Measurements from ENCODE around the gene MOGAT1.
"Not testable (repeated sequence)": the region's sequence is repeated elsewhere in the genome, so short reads cannot be mapped to it uniquely, and the experiment has no call there.

The MOGAT1 gene

DNA sequence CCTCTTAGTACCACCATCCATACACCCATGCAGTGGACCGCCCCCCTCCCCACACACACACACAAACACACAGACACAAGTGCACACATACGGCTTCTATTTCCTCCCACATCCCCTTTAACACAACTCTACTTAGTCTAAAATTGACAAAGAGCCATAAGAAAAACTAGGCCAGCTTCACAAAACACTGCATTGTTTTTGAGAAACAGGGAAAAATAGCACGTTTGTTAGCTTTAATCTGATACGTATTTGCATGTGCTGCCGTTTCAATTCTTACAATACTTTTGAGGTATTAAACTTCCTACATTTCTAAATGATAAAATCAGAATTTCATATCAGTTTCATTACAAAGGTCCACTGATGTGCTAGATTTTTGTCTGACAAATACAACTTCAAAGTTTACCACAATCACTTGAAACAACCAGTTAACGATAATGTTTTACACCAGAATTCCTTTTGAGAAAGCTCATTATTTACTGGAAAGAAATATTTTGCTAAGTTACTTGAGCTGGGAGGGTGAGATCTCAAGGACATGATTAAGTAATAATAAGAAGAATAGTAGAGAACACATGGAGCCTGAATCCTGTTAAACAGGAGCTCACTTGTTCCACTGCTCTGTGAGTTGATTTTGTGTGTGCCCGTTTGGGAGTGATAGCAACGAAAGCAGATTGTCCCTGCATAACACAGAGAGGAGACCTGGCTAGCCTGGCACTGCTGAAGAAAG lies 74.5 kb downstream of the MOGAT1 start:
- no peak for DNase-seq

DNA sequence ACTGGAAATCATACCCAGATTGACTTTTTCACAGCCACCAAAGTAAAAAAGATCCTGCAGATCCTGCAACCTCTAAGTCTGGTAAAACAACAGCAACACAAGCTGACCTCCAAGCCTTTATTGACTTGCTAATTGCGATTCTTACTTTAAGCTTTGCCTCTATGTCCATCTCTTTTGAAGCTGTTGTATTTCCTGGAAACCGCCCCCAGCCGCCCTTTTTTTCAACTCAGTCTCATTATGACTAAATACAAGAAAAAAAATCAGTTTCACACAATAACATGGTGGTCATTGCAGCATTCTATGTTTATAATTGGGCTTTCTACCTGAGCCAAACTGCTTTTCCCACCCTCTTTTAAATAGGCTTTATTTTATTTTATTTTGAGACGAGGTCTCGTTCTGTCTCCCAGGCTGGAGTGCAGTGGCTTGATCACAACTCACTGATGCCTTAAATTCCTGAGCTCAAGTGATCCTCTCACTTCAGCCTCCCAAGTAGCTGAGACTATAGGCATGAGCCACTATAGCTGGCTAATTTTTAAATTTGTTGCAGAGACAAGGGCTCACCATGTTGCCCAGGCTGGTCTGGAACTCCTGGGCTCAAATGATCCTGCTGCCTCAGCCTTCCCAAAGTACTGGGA lies 76.2 kb downstream of the MOGAT1 start:
- peak; percentile 44 for DNase-seq

DNA sequence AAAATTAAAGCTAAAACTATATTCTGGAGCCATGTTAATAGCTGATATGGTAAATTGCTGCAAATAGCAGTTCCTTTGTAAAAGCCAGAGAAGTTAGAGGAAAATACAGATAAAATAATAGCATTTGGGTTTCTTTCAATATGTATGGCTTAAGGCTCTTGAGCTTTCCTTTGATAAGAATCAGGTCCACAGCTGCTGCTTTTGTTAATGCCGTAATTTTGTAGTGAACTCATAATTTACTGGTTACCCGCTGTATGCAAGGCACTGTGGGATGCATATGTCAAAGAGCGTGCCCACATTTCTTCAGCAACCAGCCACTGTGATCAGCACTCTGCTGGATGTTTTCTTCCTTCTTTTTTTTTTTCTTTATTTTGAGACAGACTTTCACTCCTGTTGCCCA lies 79.1 kb downstream of the MOGAT1 start:
- DNase-seq: no peak

DNA sequence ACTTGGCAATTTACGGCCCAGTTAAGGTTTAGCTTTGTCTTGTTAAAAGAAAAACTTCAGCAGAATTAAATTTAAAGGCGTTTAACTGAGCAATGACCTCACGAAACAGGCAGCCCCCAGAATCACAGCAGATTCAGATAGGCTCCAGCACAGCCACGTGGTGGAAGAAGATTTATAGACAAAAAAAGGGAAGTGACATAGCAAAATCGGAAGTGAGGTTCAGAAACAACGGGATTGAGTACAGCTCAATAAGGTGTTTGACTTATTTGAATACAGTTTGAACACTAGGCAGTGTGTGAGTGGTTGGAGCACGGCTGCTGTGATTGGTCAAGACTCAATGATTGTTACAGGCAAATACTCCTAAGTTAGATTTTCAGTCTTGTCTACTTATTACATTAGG lies 79.8 kb downstream of the MOGAT1 start:
- no peak for DNase-seq

DNA sequence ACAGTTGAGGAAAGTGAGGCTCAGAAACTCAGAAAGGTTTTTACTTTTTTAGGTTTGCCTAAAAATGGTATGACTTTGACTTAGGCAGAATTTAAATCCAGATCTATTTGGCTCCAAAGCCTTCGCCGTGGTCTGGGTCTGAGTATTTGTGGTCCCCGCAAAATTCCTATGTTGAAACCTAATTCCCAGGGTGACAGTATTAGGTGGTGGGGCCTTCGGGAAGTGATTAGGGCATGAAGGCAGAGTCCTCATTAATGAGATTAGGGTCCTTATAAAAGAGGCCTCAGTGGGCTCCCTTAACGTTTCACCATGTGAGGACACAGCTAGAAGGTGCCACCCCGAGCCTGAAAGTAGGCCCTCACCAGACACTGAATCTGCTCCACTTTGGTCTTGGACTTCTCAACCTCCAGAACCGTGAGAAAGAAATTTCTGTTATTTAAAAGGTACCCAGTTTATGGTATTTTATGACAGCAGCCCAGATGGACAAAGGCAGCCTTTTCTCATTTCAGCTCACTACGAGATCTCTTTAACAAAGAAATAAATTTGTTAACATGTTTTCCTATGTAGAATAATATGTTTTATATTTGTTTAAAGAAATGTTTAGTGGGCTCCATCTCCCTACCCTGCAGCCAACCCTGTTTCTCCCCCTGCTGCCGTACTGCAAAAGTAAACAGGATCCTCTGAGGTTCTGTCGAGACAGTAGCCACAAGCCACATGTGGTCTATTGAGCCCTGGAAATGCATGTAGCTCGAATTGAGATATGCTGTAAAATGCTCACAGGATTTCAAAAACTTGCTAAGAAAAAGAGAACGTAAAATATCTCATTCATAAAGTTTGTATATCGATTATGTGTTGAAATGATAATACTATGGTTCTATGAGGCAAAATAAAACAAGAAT lies 80.6 kb downstream of the MOGAT1 start:
- no peak for DNase-seq

DNA sequence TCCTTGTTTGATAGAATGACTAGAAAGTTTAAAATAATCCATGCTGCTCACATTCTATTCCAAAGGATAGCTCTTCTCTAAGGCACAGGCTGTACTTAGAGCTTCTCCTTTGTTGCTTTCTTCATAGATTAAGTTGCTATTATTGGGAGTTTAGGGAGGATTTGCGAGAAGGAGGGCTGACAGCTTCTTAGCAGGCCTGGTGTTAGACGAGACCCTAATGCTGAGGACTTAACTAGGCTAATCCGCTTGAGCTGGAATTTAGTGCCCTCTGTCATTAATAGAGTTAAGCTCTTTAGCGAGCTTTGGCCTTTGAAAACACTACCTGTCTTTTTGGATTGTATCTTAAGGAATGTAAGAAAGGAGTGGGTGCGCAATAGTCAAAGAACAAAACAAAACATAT lies 81.3 kb downstream of the MOGAT1 start:
- no peak for DNase-seq

DNA sequence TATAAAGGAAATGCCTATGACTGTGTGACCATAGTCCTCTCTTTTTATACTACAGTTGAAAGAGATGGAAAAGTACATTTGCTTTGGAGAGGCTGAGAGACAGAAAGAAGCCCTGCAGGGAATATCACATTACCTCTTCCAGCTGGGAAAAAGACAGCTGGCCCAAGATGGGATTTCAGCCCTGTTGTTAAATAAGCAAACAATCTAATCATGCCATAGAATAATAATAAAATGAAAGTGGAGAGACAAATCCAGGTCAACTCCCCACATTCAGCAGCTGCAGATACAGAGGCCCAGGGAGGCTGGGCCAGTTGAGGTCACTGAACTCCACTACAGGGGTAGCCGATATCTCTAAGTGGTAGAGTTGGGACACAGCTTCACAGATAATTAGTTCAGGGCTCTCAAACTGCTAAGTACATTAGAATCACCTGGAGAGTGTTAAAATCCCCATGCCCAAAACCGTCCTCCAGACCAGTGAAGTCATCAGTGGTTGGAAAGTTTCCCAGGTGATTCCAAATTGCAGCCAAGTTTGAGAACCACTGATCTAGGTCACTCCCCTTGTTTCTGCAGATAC lies 81.9 kb downstream of the MOGAT1 start:
- DNase-seq: no peak

DNA sequence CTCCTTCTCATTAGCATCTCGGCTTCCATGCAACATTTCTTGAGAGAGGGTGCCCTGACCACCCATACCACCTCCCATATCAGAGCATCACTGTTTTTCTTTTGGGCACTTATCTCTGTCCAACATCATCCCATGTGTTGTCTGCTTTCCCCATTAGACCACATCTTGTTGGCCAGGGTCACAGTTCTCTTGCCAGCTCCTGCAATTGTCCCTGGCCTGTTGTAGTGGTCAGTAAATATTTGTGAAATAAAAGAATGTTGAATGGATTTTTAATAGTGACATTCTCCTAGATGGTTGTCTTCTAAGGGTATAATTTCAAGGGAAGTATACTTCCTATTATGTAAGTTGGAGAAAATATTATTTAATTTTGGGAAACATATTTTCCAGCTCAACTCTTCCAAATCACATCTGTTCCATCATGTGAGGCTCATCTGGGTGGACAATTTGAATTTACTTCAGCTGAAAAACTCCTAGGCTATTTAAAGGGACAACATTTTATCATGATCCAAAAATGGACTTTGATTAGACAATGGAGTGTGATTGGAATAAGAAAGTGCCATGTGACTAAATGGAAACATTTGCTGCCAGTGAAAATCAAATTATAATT lies 83.0 kb downstream of the MOGAT1 start:
- DNase-seq: no peak

DNA sequence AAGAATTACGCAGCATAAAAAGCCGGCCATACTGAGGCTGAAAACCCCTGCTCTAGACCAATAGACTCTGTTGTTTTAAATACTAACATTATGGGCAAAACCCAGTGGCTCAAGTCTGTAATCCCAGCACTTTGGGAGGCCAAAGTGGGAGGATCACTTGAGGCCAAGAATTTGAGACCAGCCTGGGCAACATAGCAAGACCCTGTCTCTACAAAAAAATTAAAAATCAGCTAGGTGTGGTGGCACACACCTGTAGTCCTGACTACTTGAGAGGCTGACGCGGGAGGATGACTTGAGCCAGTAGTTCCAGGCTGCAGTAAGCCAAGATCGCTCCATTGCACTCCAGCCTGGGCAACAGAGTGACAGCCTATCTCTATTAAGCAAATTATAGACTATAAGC lies 84.1 kb downstream of the MOGAT1 start:
- DNase-seq: not testable (repeated sequence)

DNA sequence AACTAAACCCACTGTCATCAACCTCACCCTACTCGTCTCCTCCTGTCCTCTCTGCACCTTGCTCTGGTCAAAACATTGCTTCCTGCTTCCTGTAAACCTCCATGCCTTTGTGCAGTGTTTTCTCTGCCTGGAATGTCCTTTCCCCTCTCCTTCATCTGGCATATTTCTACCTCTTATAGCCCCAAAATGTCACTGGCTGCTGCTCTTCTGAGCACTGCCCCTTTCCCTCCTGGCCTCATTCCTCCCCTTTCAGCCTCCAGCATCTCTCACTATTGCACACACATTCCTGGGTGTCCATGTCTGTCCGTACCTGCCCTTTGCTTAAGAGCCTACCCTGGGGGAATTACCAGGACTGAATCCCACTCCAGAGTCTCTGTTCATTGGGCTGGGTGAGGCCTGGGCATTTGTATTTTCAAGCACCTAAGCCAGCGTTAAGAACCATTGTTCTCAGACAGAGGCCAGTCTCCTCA lies 84.9 kb downstream of the MOGAT1 start:
- no peak for DNase-seq

DNA sequence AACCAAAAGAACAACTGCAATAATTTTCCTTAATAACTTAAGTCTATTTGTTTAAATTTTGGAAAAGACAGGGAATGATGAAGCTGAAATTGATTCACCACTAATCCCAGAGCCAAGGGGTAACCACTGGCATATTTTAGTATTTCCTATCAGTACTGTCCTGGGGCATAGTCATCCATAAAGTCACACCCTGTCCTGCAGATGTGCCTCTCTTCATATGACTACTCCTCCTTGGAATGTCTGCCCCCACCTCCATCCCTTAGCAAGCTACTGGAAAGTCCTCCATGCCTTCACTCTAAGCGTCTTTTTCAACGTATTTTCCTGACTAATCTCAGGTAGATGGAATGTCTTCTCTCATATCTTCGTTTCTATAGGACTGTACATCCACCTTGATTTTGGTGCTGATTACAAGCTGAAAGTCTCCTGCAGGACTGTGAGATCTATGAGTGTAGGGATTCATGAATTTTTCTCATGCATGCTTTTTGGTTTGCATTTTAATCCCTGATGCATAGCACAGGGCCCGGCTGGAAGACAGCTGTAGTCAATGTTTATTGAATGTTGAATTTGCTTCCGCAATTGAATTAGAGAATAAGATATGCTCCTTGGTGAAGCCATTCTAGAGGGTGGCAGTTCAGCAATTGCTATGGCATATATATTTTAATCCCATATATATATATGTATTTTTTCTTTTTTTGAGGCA lies 85.6 kb downstream of the MOGAT1 start:
- no peak for DNase-seq
